OCI-LY1 (cell line): ENCODE data around the gene IL6R.
"Not testable (repeated sequence)": the region's sequence is repeated elsewhere in the genome, so short reads cannot be mapped to it uniquely, and the experiment has no call there.

Experiments used
- H2AFZ ChIP-seq: fragments of 200-600 bp; sonication (generic), shearing (Covaris generic); 2 replicates; pipeline ENCODE4 v1.6.0; 2014; ENCODE audit warnings: antibody characterized with exemption, mild to moderate bottlenecking, low read length
- H3F3A ChIP-seq: fragments of 200-600 bp; sonication (generic), shearing (Covaris generic); 2 replicates; pipeline ENCODE4 v1.6.0; 2014; ENCODE audit warnings: mild to moderate bottlenecking, antibody characterized with exemption, low read length, moderate library complexity; ENCODE audit not compliant: insufficient read depth
- H3K27ac ChIP-seq: fragments of 200-600 bp; sonication (generic); 2 replicates; pipeline ENCODE4 v1.5.1; 2014; ENCODE audit warnings: low read length, mixed run types, mild to moderate bottlenecking, low read depth; ENCODE audit not compliant: poor library complexity, severe bottlenecking
- H3K27me3 ChIP-seq: fragments of 200-600 bp; sonication (generic); 2 replicates; pipeline ENCODE4 v1.6.0; 2014; ENCODE audit warnings: antibody characterized with exemption, mild to moderate bottlenecking, low read length, moderate library complexity; ENCODE audit not compliant: insufficient read depth
- H3K36me3 ChIP-seq: fragments of 200-600 bp; sonication (generic); 2 replicates; pipeline ENCODE4 v1.6.1; 2014; ENCODE audit warnings: mild to moderate bottlenecking, antibody characterized with exemption, low read length, moderate library complexity, mixed read lengths; ENCODE audit not compliant: insufficient read depth
- H3K4me1 ChIP-seq: fragments of 200-600 bp; sonication (generic); 2 replicates; pipeline ENCODE4 v1.5.1; 2014; ENCODE audit warnings: mild to moderate bottlenecking, low read length, moderate library complexity; ENCODE audit not compliant: insufficient read depth, severe bottlenecking
- H3K4me2 ChIP-seq: fragments of 200-600 bp; sonication (generic), shearing (Covaris generic); 2 replicates; pipeline ENCODE4 v1.6.1; 2014; ENCODE audit warnings: low read length
- H3K4me3 ChIP-seq: fragments of 200-600 bp; sonication (generic); 2 replicates; pipeline ENCODE4 v1.5.1; 2014; ENCODE audit warnings: low read length, low read depth, mild to moderate bottlenecking, mixed read lengths; ENCODE audit not compliant: poor library complexity, severe bottlenecking
- H3K79me2 ChIP-seq: fragments of 200-600 bp; shearing (Covaris generic); 2 replicates; pipeline ENCODE4 v1.6.1; 2016; ENCODE audit warnings: mixed run types, low read length, mixed read lengths; ENCODE audit not compliant: insufficient read depth
- H3K9ac ChIP-seq: fragments of 200-600 bp; sonication (generic), shearing (Covaris generic); 2 replicates; pipeline ENCODE4 v1.6.1; 2014; ENCODE audit warnings: mild to moderate bottlenecking, low read length, mixed read lengths
- H3K9me2 ChIP-seq: fragments of 200-600 bp; sonication (generic), shearing (Covaris generic); 2 replicates; pipeline ENCODE4 v1.6.1; 2014; ENCODE audit warnings: low read depth, mild to moderate bottlenecking, low read length, mixed read lengths
- H3K9me3 ChIP-seq: fragments of 200-600 bp; shearing (Covaris generic); 2 replicates; pipeline ENCODE4 v1.6.1; 2014; ENCODE audit warnings: low read length, mixed read lengths
- H4K20me1 ChIP-seq: fragments of 200-600 bp; sonication (generic), shearing (Covaris generic); 2 replicates; pipeline ENCODE4 v1.6.0; 2016; ENCODE audit warnings: mild to moderate bottlenecking, low read length; ENCODE audit not compliant: insufficient read depth
- EZH2 ChIP-seq: fragments of 200-600 bp; sonication (generic), shearing (Covaris generic); IDR thresholded peaks from 2 replicates; pipeline ENCODE4 v1.8.0; 2017; ENCODE audit warnings: borderline replicate concordance, mixed run types, mild to moderate bottlenecking, antibody characterized with exemption, low read length, moderate library complexity, mixed read lengths
- TF ChIP-seq, protein P1 (sequence below): fragments of 200-600 bp; sonication (generic), shearing (Covaris generic); IDR thresholded peaks from 2 replicates; pipeline ENCODE4 v1.5.1; 2017; ENCODE audit warnings: mild to moderate bottlenecking, antibody characterized with exemption, low read length, moderate library complexity, mixed read lengths

The IL6R gene

DNA sequence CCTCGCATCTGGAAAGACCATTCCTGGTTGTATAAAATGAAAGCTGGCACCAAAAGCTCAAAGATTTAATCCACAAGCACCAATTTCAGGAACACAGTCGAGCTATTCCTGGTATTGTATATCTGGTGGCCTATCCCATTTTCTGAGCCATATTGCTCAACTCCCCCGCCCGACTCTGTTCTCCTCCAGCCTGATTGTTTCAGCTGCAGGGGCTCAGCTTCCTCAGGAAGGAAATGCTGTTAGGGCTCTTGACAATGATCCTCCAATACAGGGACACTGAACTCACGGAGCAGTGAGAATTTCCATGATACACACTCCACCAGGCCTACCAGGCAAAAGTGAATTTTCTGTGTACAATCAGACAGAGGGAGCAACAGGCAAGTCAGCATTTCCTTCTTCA lies 80.0 kb downstream of the IL6R start:
- H3K9me2 ChIP-seq: no peaks in the 10 kb centered on the region
- H3K27me3 ChIP-seq: peaks cover 4% of the 10 kb centered on the region; the same call in 1 of the 2 replicates
- H3K4me2 ChIP-seq: no peak overlapping the region
- no peaks in the 10 kb centered on the region for H3K4me1 ChIP-seq
- H3K36me3 ChIP-seq: no peaks in the 10 kb centered on the region
- H3K9ac ChIP-seq: no peak overlapping the region
- TF ChIP-seq, protein P1, sequence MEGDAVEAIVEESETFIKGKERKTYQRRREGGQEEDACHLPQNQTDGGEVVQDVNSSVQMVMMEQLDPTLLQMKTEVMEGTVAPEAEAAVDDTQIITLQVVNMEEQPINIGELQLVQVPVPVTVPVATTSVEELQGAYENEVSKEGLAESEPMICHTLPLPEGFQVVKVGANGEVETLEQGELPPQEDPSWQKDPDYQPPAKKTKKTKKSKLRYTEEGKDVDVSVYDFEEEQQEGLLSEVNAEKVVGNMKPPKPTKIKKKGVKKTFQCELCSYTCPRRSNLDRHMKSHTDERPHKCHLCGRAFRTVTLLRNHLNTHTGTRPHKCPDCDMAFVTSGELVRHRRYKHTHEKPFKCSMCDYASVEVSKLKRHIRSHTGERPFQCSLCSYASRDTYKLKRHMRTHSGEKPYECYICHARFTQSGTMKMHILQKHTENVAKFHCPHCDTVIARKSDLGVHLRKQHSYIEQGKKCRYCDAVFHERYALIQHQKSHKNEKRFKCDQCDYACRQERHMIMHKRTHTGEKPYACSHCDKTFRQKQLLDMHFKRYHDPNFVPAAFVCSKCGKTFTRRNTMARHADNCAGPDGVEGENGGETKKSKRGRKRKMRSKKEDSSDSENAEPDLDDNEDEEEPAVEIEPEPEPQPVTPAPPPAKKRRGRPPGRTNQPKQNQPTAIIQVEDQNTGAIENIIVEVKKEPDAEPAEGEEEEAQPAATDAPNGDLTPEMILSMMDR: no peak
- TF ChIP-seq EZH2: no peak
- H2AFZ ChIP-seq: no peak overlapping the region
- H3K9me3 ChIP-seq: no peaks in the 10 kb centered on the region
- no peak overlapping the region for H3K4me3 ChIP-seq
- no peaks in the 10 kb centered on the region for H3K79me2 ChIP-seq
- no peaks in the 10 kb centered on the region for H3F3A ChIP-seq
- no peak overlapping the region for H3K27ac ChIP-seq
- H4K20me1 ChIP-seq: no peaks in the 10 kb centered on the region

DNA sequence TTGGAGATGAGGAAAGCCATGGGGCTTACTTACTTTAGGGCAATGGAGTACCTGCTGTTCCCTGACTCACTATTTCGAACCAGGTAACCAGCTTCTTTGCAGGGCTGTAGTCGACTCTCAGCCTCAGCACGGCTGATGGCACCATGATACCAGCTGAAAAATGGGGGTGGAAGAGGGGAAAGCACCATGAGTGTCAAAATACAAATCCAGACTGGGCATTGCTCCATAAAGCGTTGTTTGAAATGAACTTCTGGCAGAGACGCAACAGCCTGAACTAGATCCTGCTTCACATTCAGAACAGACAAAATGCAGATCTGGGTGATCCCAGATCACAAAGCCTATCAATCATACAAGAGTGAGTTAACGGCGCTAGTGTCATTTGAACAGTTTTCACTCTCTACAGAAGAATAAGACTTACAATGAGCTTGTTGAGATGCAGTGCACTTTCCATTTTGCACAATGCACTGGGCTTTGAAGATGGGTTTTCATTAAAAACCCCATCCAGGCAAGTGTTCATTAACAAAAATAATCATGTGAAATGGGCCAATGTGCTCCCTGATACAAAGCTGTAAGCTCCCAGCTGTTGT lies 80.9 kb downstream of the IL6R start:
- no peaks in the 10 kb centered on the region for H3F3A ChIP-seq
- H3K9me3 ChIP-seq: no peaks in the 10 kb centered on the region
- peaks cover 4% of the 10 kb centered on the region; the same call in 1 of the 2 replicates for H3K27me3 ChIP-seq
- H3K79me2 ChIP-seq: no peaks in the 10 kb centered on the region
- no peak overlapping the region for H3K9ac ChIP-seq
- H2AFZ ChIP-seq: no peak overlapping the region
- H3K36me3 ChIP-seq: no peaks in the 10 kb centered on the region
- H3K4me1 ChIP-seq: peaks cover 8% of the 10 kb centered on the region
- H3K4me3 ChIP-seq: no peak overlapping the region
- no peak overlapping the region for H3K27ac ChIP-seq
- no peak for TF ChIP-seq EZH2
- TF ChIP-seq, protein P1: no peak
- H3K9me2 ChIP-seq: no peaks in the 10 kb centered on the region
- H4K20me1 ChIP-seq: no peaks in the 10 kb centered on the region
- H3K4me2 ChIP-seq: no peak overlapping the region

DNA sequence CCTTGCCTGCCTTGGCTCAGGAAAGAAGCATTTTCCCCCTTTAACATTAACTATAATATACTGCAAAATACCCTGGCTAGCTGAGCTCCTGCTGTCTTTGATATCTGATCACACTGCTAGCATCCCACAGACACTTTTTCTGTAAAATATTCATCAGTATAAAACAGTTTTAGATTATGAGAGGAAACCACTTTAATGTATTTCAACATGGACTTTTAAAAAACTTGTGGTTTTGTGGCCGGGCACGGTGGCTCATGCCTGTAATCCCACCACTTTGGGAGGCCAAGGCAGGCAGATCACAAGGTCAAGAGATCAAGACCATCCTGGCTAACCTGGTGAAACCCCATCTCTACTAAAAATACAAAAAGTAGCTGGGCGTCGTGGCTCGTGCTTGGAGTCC lies 81.6 kb downstream of the IL6R start:
- H3F3A ChIP-seq, H4K20me1 ChIP-seq, H3K4me3 ChIP-seq, H3K9ac ChIP-seq, H3K79me2 ChIP-seq, H3K36me3 ChIP-seq, H2AFZ ChIP-seq, H3K9me3 ChIP-seq, H3K27me3 ChIP-seq, H3K9me2 ChIP-seq, H3K4me2 ChIP-seq, H3K27ac ChIP-seq: not testable (repeated sequence)
- peaks cover 15% of the 10 kb centered on the region for H3K4me1 ChIP-seq

DNA sequence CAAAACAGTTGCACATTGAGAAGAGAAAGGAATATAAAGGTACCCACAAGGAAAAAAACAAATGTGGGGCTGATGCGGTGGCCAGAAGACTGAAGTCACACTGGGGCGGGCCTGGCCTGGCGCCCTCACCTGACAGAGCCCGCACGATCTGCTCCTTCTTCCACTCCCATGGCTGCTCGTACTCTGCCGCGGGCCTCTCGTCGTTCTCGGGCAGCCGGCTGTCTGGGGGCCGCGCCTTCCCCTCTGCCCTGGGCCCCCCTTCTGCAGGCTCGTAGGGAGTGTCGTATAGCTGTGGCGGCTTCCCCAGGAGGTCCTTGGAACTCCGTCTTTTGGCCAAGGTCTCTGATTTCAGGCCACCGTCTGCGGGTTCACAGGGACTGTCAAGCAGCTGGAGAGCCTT lies 83.8 kb downstream of the IL6R start:
- Histone ChIP-seq H3K4me1 (peaks cover 37% of the 10 kb centered on the region), H3K9ac (no peak overlapping the region)
- no peak for TF ChIP-seq EZH2
- TF ChIP-seq, protein P1: no peak

More for the DNA sequence above, 83.8 kb downstream of the IL6R start:
- peaks cover 4% of the 10 kb centered on the region; the same call in 1 of the 2 replicates for H3K27me3 ChIP-seq
- no peak overlapping the region for H3K4me2 ChIP-seq
- H4K20me1 ChIP-seq: no peaks in the 10 kb centered on the region
- H3K4me3 ChIP-seq: no peak overlapping the region
- no peaks in the 10 kb centered on the region for H3K9me3 ChIP-seq
- H3K27ac ChIP-seq: no peak overlapping the region
- H2AFZ ChIP-seq: no peak overlapping the region
- no peaks in the 10 kb centered on the region for H3K36me3 ChIP-seq
- no peaks in the 10 kb centered on the region for H3K9me2 ChIP-seq
- H3F3A ChIP-seq: no peaks in the 10 kb centered on the region
- H3K79me2 ChIP-seq: no peaks in the 10 kb centered on the region
